T-helper 9 cell (primary cell): Measurements from ENCODE around the gene MACC1.
"Not testable (repeated sequence)": the region's sequence is repeated elsewhere in the genome, so short reads cannot be mapped to it uniquely, and the experiment has no call there.

ENCODE experiments used
- DNase-seq: peaks from one replicate; pipeline ENCODE4 v3.0.0-alpha.2; 2020

Gene MACC1

GRCh38 chr7:20229081-20229480, 11.9 kb upstream of the MACC1 start:
- DNase-seq: no peak

DNA sequence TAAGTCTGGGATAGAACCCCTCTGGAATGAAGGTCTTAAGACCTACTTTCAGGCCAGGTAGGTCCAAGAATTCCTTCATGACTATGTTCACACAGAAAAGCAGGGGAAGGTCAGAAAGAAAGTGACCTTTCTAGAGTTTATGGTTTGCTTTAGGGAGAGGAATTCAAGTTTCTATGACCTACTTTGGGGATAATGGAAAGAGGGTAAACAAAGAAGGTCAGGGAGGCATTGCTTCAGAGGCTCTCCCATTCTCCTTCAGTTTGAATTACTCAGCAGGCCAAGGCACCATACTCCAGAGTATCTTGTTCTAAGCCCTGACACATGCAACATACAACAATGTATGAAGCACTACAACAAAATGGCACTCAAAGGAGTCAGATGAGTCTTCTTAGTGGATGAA, 11.5 kb upstream of the MACC1 start:
- DNase-seq: no peak

DNA sequence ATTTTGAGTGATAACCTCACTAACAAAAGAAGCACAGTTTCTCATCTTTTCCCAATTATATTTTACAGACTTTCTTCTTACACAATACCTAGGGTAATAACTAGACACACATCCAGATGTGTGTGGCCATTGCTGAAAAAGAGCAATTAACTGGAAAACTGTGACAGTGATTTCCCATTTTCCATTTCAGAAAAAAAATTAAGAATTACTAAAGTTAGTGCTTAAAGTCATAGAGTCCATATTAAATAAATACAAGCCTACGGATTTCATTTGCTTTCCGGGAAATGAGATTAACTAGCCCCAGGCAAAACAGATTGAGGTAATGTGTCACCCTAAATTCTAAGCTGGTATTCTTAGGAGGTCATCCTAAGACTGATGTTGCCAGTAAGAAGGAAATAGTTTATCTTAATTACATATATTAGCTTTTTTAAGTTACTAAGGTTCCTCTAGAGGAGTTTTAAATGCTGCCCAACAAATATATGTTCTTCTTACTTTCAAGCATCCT, 10.2 kb upstream of the MACC1 start:
- no peak for DNase-seq

DNA sequence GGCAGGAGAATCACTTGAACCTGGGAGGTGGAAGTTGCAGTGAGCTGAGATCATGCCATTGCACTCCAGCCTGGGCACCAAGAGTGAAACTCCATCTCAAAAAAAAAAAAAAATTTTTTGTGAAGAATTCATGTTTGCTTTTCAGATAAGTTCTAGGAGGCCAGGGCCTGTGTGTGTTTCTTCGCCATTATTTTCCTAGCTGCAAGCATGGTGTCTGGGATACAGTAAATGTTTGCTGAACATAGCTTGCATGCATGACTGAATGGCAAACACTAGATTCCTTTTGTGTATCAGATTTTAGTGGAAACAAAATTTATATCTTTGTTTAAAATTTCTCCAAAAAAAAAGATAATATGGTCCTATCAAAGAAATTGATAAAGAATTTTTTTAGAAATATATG, 9.7 kb upstream of the MACC1 start:
- DNase-seq: no peak

DNA sequence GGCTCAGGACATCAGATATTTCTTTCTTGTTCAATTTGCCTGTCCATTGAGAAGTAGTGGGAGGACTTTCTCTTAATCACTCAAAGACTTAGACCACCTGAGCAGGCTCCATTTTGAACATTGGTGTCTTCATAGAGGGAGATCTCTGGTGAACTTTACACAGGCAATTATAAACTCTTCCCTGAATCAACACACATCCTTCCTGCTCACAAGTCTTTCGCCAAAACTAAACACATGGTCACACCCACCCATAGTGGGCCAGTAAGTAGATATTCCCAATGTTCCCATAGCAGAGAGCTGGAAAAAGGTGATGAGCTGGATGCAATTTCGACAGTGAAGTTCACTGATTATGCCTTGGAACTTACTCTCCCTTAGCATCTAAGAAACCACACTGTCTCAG, 8.2 kb upstream of the MACC1 start:
- no peak for DNase-seq

DNA sequence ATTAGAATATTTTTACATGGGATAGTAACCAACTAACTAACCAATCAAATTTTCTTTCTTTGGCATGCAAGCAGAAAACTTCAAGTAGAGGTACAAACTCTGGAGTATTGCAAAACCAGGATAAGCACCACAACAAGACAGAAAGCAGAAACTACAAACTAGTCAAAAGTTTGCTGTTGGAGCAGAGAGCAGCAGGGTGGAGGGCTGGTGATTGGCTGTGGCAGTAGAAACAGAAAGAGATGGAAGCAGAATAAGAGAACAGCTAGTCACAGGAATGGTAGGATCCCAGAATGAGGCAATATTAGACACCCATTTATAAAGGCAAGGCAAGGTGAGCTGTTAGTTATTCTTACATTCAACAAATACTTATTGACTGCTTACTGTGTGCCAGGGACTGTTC, 6.8 kb upstream of the MACC1 start:
- no peak for DNase-seq

DNA sequence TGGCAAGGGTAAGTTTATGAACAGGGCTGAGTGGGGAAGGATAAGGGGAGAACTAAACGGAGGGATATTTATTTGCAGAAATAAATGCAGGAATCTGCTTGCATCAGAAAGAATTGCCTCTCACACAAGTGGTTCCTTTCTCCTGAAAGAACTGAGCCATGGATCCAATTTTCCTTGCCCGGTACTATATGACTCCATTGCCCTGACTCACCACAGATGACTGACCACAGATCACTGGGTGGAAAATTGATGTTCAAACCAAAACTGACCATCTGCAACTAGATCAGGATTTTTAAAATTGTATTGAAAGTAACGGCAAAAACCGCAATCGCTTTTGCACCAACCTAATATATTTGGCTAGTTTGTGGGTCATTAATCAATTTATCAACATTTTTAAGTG, 6.2 kb upstream of the MACC1 start:
- DNase-seq: no peak

GRCh38 chr7:20222219-20222828, 5.1 kb upstream of the MACC1 start:
- no peak for DNase-seq

DNA sequence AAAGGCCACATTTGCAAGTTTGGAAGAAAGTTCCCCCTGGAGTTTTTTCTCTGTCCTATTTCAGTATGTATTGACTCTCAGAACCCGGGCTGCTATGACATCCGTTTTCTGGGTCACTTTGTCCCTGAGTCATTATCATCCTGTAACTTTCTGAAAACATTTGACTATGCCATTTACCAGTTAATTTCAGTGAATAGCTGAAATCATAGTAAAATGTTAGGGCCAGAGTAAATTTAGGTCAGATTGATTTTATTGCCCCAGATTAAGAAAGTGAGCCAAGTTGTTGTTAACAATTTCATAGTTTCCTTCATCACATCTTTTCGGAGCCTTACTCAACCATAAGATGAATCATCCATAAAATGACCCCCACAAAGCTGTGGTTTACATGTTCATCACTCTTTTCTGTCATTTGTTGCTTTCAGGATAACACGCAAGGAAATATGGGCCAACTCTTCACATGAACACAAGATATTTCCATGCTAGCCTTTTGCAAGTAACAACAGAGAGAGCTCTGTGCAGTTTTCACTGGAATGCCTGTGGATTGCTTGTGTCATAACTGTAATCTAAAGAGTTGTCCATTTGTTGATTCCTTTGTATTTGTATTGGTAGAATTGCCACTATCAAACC, 3.9 kb upstream of the MACC1 start:
- DNase-seq: no peak

DNA sequence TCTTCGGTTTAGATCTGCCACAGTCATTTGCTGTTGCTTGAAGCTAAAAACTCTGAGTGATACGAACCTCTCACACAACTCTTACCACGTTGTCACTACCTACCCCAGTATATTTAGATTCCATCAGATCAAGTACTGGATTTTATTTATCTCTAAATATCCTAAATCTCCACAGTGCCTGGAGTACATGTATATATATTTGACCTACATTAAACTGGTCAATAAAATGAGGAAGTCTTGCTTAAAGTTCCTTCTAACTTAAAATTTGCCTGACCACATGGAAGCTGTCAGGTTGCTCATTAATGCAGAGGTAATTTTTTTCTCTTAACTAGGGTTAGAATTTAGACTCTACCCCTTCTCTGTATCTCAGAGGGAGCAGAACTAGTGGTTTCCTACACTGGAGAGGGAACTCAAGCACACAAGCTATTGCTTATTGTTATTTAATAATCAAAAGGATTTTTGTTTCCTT, 3.1 kb upstream of the MACC1 start:
- no peak for DNase-seq

GRCh38 chr7:20219446-20220292, 2.5 kb upstream of the MACC1 start:
- no peak for DNase-seq

DNA sequence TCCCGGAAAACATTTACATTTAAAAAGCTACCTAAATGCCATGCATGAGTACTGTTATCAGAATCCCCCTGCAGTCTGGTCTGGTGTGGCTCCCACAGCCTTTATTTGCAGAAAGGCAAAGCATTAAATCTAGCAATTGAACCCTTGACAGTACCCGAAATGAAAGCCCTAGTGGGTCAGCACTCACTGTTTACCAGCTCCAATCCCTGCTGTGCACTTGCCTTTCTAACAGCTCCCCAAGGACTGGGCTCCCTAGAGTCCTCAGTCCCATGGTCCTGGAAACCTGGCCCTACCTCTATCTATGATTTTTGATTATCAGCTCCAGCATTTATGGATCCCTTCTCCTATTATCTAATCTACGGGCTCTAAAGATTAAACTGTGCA, 1.9 kb upstream of the MACC1 start:
- DNase-seq: no peak

GRCh38 chr7:20218279-20218678, 1.1 kb upstream of the MACC1 start:
- DNase-seq: no peak

DNA sequence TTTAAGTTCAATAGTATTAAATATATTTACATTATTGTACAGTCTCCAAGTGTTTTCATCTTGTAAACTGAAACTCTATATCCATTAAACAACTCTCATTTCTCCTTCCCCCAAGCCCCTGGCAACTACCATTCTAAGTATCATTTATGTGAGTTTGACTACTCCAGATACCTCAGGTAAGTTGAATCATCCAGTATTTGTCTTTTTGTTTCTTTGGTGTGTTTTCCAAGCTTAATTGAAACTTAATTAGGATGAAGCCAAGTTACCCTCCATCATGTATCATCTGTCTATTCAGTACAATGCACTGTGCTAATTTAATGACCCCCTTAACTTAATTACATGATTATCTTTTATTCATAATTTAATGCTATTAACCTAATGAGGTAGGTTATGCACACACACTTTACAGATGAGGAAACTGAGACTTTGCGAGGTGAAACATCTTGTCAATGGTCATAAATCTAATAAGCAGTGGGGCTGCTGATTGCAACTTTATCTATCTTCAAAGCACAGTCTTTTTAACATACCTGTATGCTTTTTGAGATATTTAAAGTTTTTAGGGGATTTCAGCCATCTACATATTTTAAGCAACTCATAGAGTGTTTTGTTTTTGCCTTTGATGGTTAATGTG, 663 bp downstream of the MACC1 start:
- no peak for DNase-seq

GRCh38 chr7:20214921-20215669, 2.1 kb downstream of the MACC1 start:
- no peak for DNase-seq

DNA sequence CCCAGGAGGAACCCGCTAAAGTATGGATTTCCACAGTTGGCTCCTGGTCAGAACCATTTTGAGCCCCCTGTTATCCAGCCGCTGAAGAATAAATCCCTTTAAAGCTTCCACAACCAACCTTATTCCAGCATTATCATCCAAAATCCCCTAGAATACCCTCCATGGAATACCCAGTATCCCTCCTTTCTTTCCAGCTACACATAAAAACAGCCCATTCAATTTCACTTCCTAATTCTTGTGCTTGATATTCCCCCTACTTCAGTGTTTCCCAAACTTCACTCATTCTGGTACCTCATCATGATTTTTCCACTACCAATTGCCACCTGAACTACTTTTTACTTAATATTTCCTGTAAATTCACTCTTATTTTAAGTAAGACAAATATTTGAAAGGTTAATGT, 3.1 kb downstream of the MACC1 start:
- DNase-seq: no peak

DNA sequence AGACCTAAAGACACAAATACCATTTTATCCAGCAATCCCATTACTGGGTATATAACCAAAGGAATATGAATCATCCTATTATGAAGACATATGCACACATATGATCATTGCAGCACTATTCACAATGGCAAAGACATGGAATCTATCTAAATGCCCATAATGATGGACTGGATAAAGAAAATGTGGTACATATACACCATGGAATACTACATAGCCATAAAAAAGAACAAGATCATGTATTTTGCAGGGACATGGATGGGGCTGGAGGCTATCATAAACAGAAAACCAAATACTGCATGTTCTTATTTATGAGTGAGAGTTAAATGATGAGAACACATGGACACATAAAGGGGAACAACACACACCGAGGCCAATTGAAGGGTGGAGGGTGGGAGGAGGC, 3.8 kb downstream of the MACC1 start:
- DNase-seq: no peak

GRCh38 chr7:20211376-20211775, 5.8 kb downstream of the MACC1 start:
- no peak for DNase-seq

DNA sequence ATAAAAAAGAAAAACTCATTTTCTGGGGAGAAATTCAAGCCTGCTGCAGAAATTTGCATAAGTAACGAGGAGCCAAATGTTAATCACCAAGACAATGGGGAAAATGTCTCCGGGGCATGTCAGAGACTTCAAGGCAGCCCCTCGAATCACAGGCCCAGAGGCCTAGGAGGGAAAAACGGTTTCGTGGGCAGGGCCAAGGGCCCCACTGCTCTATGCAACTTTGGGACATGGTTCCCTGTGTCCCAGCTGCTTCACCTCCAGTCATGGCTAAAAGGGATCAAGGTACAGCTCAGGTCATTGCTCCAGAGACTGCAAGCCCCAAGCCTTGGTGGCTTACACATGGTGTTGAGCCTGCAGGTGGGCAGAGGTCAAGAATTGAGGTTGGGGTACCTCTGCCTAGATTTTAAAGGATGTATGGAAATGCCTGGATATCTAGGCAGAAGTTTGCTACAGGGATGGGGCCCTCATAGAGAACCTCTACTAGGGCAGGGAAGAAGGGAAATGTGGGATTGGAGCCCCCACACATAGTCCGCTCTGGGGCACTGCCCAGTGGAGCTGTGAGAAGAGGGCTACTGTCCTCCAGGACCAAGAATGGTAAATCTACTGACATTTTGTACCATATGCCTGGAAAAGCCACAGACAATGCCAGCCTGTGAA, 8.4 kb downstream of the MACC1 start:
- DNase-seq: no peak

DNA sequence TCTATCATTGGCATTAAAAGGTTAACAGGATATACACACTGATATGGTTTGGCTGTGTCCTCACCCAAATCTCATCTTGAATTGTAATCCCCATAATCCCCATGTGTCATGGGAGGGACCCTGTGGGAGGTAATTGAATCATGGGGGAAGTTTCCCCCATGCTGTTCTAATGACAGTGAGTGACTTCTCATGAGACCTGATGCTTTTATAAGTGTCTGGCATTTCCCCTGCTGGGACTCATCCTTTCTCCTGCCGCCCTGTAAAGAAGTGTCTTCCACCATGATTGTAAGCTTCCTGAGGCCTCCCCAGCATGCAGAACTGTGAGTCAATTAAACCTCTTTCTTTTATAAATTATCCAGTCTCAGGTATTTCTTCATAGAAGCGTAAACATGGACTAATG, 9.4 kb downstream of the MACC1 start:
- DNase-seq: not testable (repeated sequence)

DNA sequence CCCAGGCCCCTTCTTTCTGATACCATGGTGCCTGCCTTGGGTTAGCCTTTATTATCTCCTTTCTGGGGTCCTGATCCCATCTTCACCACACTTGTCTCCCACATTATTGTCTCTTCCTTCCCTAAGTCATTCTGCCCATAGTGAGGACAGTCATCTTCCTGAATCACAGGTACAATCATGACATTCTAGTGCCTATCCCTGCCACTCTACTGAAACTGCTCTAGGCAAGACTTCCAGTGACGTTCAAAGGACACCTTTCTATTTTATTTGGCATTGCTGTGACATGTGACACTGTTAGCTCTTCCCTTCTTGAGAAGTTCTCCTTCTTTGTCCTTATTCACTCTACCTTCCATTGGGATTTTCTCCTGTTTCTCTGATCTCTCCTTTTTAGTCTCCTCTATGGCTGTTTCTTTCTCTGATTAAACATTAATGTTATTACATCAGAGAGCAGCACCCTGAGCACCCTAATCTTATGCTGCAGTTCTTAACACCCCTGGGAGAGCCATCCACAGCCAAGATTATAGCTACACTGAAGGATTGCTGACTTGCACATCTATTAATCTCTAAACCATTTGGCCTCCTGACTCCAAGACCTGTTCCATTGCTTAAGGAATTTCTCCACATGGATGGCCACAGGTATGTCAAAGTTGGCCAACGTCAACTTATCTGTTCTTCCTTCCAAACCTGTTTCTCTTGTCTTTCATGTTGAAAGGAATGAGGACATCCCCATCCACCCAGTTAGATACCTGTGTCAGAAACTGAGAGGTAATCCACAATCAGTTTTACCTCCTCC, 10.9 kb downstream of the MACC1 start:
- DNase-seq: no peak
